H1 (cell line): Measurements from ENCODE around the gene LRTM1. TPM values are rescaled to one million over a fixed set of nuclear protein-coding genes. Genes with fewer than 3 reads are reported as not detected.

Experiments used
- BCL11A ChIP-seq, 2 experiments: IDR thresholded peaks; one replicate each; pipeline ENCODE4 v1.6.1; 2011; ENCODE audit warnings: low read depth in 2 of 2, low read length in 2 of 2, mild to moderate bottlenecking in 2 of 2
- SIRT6 ChIP-seq: IDR thresholded peaks from one replicate; pipeline ENCODE4 v1.7.1; 2012; ENCODE audit warnings: low read length, inconsistent platforms
- SRF ChIP-seq: IDR thresholded peaks from 2 replicates; pipeline ENCODE4 v1.6.1; 2011; ENCODE audit warnings: mild to moderate bottlenecking, low read depth, low read length, moderate library complexity
- polyA plus RNA-seq, 7 experiments: library from polyadenylated mRNA; depleted of rRNA in 3 of 7; stranded (reverse) in 5 of 7; unstranded in 2 of 7; fragments of >200 nt in 5 of 7; fragments of 200-250 nt in 2 of 7; gene quantifications; 1 replicate in 5 of 7; 2 replicates in 1 of 7; 4 replicates in 1 of 7; pipeline versions ENCODE4 v1.2.1 to v1.2.3, GENCODE V29; 2011 to 2013; ENCODE audit warnings: missing spikeins in 2 of 7, mixed read lengths in 2 of 7
- total RNA-seq: library from RNA; stranded (reverse); fragmentation: NEBNext Ultra II Directional; extraction: Animal tissue kit (Norgen Biotek cat#: 25700); gene quantifications from 2 replicates; pipeline ENCODE4 v1.2.1, GENCODE V29; 2021

The LRTM1 gene
- total and polyA plus RNA-seq, 2 of the 8 experiments (the other 6 are each of a cell fraction or from before 2014, with no cell fraction given): not detected

DNA sequence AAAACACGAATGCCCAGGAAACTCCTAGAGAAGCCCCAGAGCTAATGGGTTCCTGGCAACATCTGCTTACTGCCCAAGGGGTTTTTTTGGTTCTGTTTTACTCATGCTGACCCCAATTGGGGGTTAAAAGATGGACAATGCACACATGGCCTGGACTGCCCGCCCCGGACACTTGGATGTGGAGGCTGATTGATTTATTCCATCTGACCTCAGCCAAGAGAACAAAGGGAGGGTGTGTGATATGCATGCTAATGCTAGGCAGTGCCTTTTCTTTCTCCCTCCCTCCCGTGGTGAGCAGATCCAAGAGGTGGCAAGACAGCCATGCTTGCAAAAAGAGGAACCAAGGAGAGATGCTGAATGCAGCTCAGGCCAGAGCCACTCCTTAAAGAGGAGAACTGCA lies 3.3 kb upstream of the LRTM1 start (continued):
- TF ChIP-seq BCL11A (IDR thresholded peaks at IDR 0.05; ENCODE audit: low read depth in 2 of 2, low read length in 2 of 2) (no peak), SRF (no peak), SIRT6 (no peak)
- TF ChIP-seq, all 59 proteins: peak for 0
